Right atrium auricular region (tissue), 2 donors: ENCODE results near the gene C6orf163. TPM values are rescaled to one million over a fixed set of nuclear protein-coding genes. Genes with fewer than 3 reads are reported as not detected.

Experiments
- DNase-seq: peaks from one replicate; pipeline ENCODE4 v3.0.0-alpha.2; 2019; ENCODE audit warnings: low spot score
- H3K27ac ChIP-seq, 2 donors: fragments of 200-600 bp; sonication (generic); 1 replicate in 1 of 2; 2 replicates in 1 of 2; pipeline ENCODE4 v1.5.1; 2016 to 2019
- H3K27me3 ChIP-seq, 2 donors: fragments of 200-600 bp; sonication (generic); one replicate each; pipeline versions ENCODE4 v1.5.1 to v1.6.0; 2017 to 2019
- H3K36me3 ChIP-seq: fragments of 200-600 bp; sonication (generic); one replicate; pipeline ENCODE4 v1.5.1; 2016
- H3K4me1 ChIP-seq, 2 donors: fragments of 200-600 bp; sonication (generic); one replicate each; pipeline versions ENCODE4 v1.5.1 to v1.6.0; 2017 to 2019
- H3K4me3 ChIP-seq, 2 donors: fragments of 200-600 bp; sonication (generic); 1 replicate in 1 of 2; 2 replicates in 1 of 2; pipeline ENCODE4 v1.5.1; 2017 to 2019; ENCODE audit warnings: mild to moderate bottlenecking in 1 of 2, moderate library complexity in 1 of 2
- H3K9me3 ChIP-seq, 2 donors: fragments of 200-600 bp; sonication (generic); one replicate each; pipeline ENCODE4 v1.5.1; 2019
- CTCF ChIP-seq, 2 donors: fragments of 200-600 bp; sonication (generic); IDR thresholded peaks; one replicate each; pipeline ENCODE4 v1.5.1; 2019; ENCODE audit warnings: antibody characterized with exemption in 2 of 2
- total RNA-seq, 2 donors: library from RNA; depleted of rRNA; stranded (reverse); fragments of >200 nt; gene quantifications; one replicate each; pipeline ENCODE4 v1.1.0, GENCODE V29; 2016

Gene C6orf163
- total RNA-seq, 2 donors from 2014 or later = 1.5 TPM

GRCh38 chr6:87364602-87365252 lies 20.1 kb downstream of the C6orf163 start:
- Histone ChIP-seq H3K27ac (no peak overlapping the region), H3K36me3 (no peaks in the 10 kb centered on the region), H3K4me3 (no peak overlapping the region), H3K27me3 (no peaks in the 10 kb centered on the region), H3K4me1 (no peaks in the 10 kb centered on the region), H3K9me3 (no peaks in the 10 kb centered on the region)
- DNase-seq = no peak
- TF ChIP-seq CTCF (IDR thresholded peaks at IDR 0.05) = no peak

- H3K27ac ChIP-seq = no peak overlapping the region
- no peaks in the 10 kb centered on the region for H3K4me1 ChIP-seq
- no peak for TF ChIP-seq CTCF (IDR thresholded peaks at IDR 0.05)
- H3K4me3 ChIP-seq = no peak overlapping the region
- no peaks in the 10 kb centered on the region for H3K36me3 ChIP-seq
- H3K9me3 ChIP-seq = no peaks in the 10 kb centered on the region
- H3K27me3 ChIP-seq = no peaks in the 10 kb centered on the region
- DNase-seq = no peak
Observed at GRCh38 chr6:87366072-87366827, 21.6 kb downstream of the C6orf163 start.

GRCh38 chr6:87366899-87367298 lies 22.3 kb downstream of the C6orf163 start:
- Histone ChIP-seq H3K27me3 (no peaks in the 10 kb centered on the region), H3K9me3 (no peaks in the 10 kb centered on the region), H3K36me3 (no peaks in the 10 kb centered on the region), H3K4me3 (no peak overlapping the region), H3K27ac (no peak overlapping the region), H3K4me1 (no peaks in the 10 kb centered on the region)
- no peak for DNase-seq
- TF ChIP-seq CTCF (IDR thresholded peaks at IDR 0.05) = no peak

DNA sequence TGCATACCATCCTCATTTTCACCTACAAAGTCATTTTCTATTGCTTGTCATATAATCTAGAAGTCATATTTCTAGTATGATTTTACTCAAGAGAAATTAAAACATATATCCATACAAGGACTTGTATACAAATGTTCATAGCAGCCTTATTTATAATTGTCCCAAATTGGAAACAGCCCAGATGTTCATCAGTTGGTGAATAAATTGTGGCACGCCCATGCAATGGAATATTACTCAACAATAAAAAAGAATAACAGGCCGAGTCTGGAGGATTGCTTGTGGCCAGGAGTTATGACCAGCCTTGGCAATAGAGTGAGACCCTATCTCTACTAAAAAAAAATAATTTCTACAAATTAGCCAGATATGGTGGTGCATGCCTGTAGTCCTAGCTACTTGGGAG lies 28.8 kb downstream of the C6orf163 start:
- Histone ChIP-seq H3K36me3 (peaks cover 11% of the 10 kb centered on the region), H3K27me3 (no peaks in the 10 kb centered on the region), H3K27ac (no peak overlapping the region), H3K4me1 (no peaks in the 10 kb centered on the region), H3K9me3 (no peaks in the 10 kb centered on the region), H3K4me3 (no peak overlapping the region)
- no peak for DNase-seq
- TF ChIP-seq CTCF (IDR thresholded peaks at IDR 0.05) = no peak

GRCh38 chr6:87375315-87375714 lies 30.7 kb downstream of the C6orf163 start:
- no peak overlapping the region for H3K4me3 ChIP-seq
- no peaks in the 10 kb centered on the region for H3K27me3 ChIP-seq
- peaks cover 0 to 6% of the 10 kb centered on the region in 2 donors for H3K4me1 ChIP-seq
- no peaks in the 10 kb centered on the region for H3K9me3 ChIP-seq
- TF ChIP-seq CTCF (IDR thresholded peaks at IDR 0.05) = no peak
- no peak overlapping the region for H3K27ac ChIP-seq
- peaks cover 11% of the 10 kb centered on the region for H3K36me3 ChIP-seq
- no peak for DNase-seq
